Measurements from ENCODE around the gene FAM168A. TPM values are rescaled to one million over a fixed set of nuclear protein-coding genes. Genes with fewer than 3 reads are reported as not detected.

Gene FAM168A
- polyA plus RNA-seq, 2 of the 4 experiments (the other 2 are of a cell fraction) = 15.3 to 19.2 TPM

GRCh38 chr11:73425108-73425507, 172.8 kb downstream of the FAM168A start:
- H3K4me3 ChIP-seq = no peak overlapping the region
- H3K4me2 ChIP-seq = no peak overlapping the region
- DNase-seq (ENCODE audit: low read depth in 1 of 2, low spot score in 1 of 2) (no peak), FAIRE-seq (no peak), ATAC-seq (no peak)
- H3K9me3 ChIP-seq = no peaks in the 10 kb centered on the region
- H3K4me1 ChIP-seq = no peaks in the 10 kb centered on the region
- ChIA-PET POLR2A (no interaction called here), CTCF (interaction anchor here (0.7 to 1.6 kb wide), 5 partner anchors 10 to 235 kb away, joined by 3 to 5 read pairs (median 3); no protein-coding TSS in a partner anchor)
- TF ChIP-seq HOXB13 (CRISPR knock-in tag; IDR thresholded peaks at IDR 0.05; ENCODE audit: low read depth) = no peak
- no peak for TF ChIP-seq RAD21 (conservative IDR thresholded peaks at IDR 0.05 in 1 of 2, IDR thresholded peaks at IDR 0.05 in 1 of 2)
- TF ChIP-seq CBX2 (IDR thresholded peaks at IDR 0.05; ENCODE audit: borderline replicate concordance, low read depth) = no peak
- TF ChIP-seq, protein P1, sequence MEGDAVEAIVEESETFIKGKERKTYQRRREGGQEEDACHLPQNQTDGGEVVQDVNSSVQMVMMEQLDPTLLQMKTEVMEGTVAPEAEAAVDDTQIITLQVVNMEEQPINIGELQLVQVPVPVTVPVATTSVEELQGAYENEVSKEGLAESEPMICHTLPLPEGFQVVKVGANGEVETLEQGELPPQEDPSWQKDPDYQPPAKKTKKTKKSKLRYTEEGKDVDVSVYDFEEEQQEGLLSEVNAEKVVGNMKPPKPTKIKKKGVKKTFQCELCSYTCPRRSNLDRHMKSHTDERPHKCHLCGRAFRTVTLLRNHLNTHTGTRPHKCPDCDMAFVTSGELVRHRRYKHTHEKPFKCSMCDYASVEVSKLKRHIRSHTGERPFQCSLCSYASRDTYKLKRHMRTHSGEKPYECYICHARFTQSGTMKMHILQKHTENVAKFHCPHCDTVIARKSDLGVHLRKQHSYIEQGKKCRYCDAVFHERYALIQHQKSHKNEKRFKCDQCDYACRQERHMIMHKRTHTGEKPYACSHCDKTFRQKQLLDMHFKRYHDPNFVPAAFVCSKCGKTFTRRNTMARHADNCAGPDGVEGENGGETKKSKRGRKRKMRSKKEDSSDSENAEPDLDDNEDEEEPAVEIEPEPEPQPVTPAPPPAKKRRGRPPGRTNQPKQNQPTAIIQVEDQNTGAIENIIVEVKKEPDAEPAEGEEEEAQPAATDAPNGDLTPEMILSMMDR (IDR thresholded peaks at IDR 0.05) = no peak
- TF ChIP-seq CHD4 (IDR thresholded peaks at IDR 0.05; ENCODE audit: borderline replicate concordance) = no peak
- no peak for TF ChIP-seq MAZ (IDR thresholded peaks at IDR 0.05; ENCODE audit: borderline replicate concordance, low read depth, low read length)
- no peak for TF ChIP-seq HDAC2 (IDR thresholded peaks at IDR 0.05)
- no peak for TF ChIP-seq RCOR1 (IDR thresholded peaks at IDR 0.05; ENCODE audit: low read depth, low read length)
- no peak for TF ChIP-seq TFCP2L1 (CRISPR knock-in tag; IDR thresholded peaks at IDR 0.05)
- no peak for TF ChIP-seq KDM1A (IDR thresholded peaks at IDR 0.05; ENCODE audit: low read depth)
- TF ChIP-seq JUN (IDR thresholded peaks at IDR 0.05) = no peak
- TF ChIP-seq POLR2A (IDR thresholded peaks at IDR 0.05; ENCODE audit: low read length) = no peak
- no peak for TF ChIP-seq TP53 (CRISPR knock-in tag; IDR thresholded peaks at IDR 0.05)
- no peak overlapping the region for H3K27ac ChIP-seq
- 94% methylated on average over 1 of the region's 1 CpG for WGBS (ENCODE audit: missing lambda C conversion rate)

DNA sequence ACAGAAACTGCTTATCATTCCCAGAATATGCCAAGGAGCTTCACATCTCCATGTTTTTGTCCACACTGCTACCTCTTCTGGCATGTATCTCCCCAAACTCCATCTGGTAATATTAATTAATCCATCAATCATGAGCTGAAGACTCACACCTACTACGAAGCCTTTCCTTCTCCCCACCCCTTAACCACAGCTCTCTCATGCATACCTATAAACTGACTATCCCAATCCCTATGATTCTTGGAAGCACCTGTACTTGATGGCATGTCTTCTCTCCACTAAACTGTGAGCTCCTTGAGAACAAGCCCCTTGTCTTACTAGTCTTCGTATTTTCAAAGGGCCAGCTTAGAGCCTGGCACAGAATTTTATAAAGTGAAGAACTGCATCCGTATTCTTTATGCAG, 174.4 kb downstream of the FAM168A start:
- TF ChIP-seq HOXB5 (CRISPR knock-in tag; IDR thresholded peaks at IDR 0.05) (no peak), RAD21 (conservative IDR thresholded peaks at IDR 0.05 in 1 of 2, IDR thresholded peaks at IDR 0.05 in 1 of 2) (no peak), NPAS2 (CRISPR knock-in tag; IDR thresholded peaks at IDR 0.05; ENCODE audit: borderline replicate concordance) (no peak), FOXS1 (CRISPR knock-in tag; IDR thresholded peaks at IDR 0.05) (no peak), KDM5A (IDR thresholded peaks at IDR 0.05) (no peak), HES2 (IDR thresholded peaks at IDR 0.05) (no peak), CHD4 (IDR thresholded peaks at IDR 0.05; ENCODE audit: borderline replicate concordance) (no peak), HOXB13 (CRISPR knock-in tag; IDR thresholded peaks at IDR 0.05; ENCODE audit: low read depth) (no peak), RARB (CRISPR knock-in tag; IDR thresholded peaks at IDR 0.05) (no peak), RFX5 (IDR thresholded peaks at IDR 0.05) (no peak), ZC3H11A (IDR thresholded peaks at IDR 0.05) (no peak), TFCP2L1 (CRISPR knock-in tag; IDR thresholded peaks at IDR 0.05) (no peak), MAX (IDR thresholded peaks at IDR 0.05) (no peak)
- TF ChIP-seq, protein P2, sequence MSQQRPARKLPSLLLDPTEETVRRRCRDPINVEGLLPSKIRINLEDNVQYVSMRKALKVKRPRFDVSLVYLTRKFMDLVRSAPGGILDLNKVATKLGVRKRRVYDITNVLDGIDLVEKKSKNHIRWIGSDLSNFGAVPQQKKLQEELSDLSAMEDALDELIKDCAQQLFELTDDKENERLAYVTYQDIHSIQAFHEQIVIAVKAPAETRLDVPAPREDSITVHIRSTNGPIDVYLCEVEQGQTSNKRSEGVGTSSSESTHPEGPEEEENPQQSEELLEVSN (IDR thresholded peaks at IDR 0.05; ENCODE audit: borderline replicate concordance, low read depth) = no peak
- TF ChIP-seq, protein P3, sequence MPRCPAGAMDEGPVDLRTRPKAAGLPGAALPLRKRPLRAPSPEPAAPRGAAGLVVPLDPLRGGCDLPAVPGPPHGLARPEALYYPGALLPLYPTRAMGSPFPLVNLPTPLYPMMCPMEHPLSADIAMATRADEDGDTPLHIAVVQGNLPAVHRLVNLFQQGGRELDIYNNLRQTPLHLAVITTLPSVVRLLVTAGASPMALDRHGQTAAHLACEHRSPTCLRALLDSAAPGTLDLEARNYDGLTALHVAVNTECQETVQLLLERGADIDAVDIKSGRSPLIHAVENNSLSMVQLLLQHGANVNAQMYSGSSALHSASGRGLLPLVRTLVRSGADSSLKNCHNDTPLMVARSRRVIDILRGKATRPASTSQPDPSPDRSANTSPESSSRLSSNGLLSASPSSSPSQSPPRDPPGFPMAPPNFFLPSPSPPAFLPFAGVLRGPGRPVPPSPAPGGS (IDR thresholded peaks at IDR 0.05) = no peak
- TF ChIP-seq, protein P4, sequence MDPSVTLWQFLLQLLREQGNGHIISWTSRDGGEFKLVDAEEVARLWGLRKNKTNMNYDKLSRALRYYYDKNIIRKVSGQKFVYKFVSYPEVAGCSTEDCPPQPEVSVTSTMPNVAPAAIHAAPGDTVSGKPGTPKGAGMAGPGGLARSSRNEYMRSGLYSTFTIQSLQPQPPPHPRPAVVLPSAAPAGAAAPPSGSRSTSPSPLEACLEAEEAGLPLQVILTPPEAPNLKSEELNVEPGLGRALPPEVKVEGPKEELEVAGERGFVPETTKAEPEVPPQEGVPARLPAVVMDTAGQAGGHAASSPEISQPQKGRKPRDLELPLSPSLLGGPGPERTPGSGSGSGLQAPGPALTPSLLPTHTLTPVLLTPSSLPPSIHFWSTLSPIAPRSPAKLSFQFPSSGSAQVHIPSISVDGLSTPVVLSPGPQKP (IDR thresholded peaks at IDR 0.05; ENCODE audit: low read depth, low read length) = no peak
- 84% methylated on average over 3 of the region's 3 CpGs for WGBS (ENCODE audit: missing lambda C conversion rate)
- Histone ChIP-seq H3K4me3 (no peak overlapping the region), H3K4me1 (no peaks in the 10 kb centered on the region), H3K9me3 (no peaks in the 10 kb centered on the region), H3K4me2 (no peak overlapping the region), H3K27ac (no peak overlapping the region)
- DNase-seq (ENCODE audit: low read depth in 1 of 2, low spot score in 1 of 2) (no peak), ATAC-seq (no peak), FAIRE-seq (no peak)
- ChIA-PET POLR2A (no interaction called here), CTCF (interaction anchor here (0.5 to 1.8 kb wide), 12 partner anchors 9 to 237 kb away, joined by 3 to 9 read pairs (median 4); no protein-coding TSS in a partner anchor)

All from A549 (cell line).